Measurements from ENCODE around the gene ARHGAP42. TPM values are rescaled to one million over a fixed set of nuclear protein-coding genes. Genes with fewer than 3 reads are reported as not detected.

The ARHGAP42 gene
- total RNA-seq, 3 donors from 2014 or later: 14.6 to 26.7 (median 26.2) TPM

DNA sequence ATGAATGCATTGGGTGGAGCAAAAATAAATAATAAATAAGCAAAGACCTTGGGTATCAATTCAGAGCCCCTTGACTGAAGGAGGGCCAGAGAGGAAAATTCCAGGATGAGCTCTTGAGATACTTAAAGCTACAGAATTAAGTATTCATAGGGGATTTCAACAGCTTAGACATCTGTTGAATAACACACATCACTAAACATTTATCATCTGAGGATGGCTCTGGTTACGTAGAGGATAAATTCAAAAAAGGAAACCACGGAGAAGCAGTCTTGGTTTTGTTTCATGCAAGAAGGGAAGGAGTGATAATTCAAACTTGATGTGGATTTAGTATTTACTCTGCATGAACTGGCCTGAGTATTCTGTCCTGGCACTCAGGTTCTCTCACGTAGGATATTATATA, 29.8 kb downstream of the ARHGAP42 start:
- H3K27me3 ChIP-seq: no peaks in the 10 kb centered on the region
- H3K4me3 ChIP-seq: no peak overlapping the region
- H3K27ac ChIP-seq: no peak overlapping the region
- TF ChIP-seq POLR2AphosphoS5 (IDR thresholded peaks at IDR 0.05) (no peak), POLR2A (IDR thresholded peaks at IDR 0.05) (no peak)
- TF ChIP-seq, protein P1, sequence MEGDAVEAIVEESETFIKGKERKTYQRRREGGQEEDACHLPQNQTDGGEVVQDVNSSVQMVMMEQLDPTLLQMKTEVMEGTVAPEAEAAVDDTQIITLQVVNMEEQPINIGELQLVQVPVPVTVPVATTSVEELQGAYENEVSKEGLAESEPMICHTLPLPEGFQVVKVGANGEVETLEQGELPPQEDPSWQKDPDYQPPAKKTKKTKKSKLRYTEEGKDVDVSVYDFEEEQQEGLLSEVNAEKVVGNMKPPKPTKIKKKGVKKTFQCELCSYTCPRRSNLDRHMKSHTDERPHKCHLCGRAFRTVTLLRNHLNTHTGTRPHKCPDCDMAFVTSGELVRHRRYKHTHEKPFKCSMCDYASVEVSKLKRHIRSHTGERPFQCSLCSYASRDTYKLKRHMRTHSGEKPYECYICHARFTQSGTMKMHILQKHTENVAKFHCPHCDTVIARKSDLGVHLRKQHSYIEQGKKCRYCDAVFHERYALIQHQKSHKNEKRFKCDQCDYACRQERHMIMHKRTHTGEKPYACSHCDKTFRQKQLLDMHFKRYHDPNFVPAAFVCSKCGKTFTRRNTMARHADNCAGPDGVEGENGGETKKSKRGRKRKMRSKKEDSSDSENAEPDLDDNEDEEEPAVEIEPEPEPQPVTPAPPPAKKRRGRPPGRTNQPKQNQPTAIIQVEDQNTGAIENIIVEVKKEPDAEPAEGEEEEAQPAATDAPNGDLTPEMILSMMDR (IDR thresholded peaks at IDR 0.05): no peak
- no peaks in the 10 kb centered on the region for H3K9me3 ChIP-seq
- no peak for DNase-seq (ENCODE audit: low spot score in 2 of 2)
- peaks cover 0 to 5% of the 10 kb centered on the region in 2 donors for H3K4me1 ChIP-seq
- H3K36me3 ChIP-seq: no peaks in the 10 kb centered on the region
- intact Hi-C loops (cut with DNase I; ENCODE audit: low total_unique reads): no loop called here

DNA sequence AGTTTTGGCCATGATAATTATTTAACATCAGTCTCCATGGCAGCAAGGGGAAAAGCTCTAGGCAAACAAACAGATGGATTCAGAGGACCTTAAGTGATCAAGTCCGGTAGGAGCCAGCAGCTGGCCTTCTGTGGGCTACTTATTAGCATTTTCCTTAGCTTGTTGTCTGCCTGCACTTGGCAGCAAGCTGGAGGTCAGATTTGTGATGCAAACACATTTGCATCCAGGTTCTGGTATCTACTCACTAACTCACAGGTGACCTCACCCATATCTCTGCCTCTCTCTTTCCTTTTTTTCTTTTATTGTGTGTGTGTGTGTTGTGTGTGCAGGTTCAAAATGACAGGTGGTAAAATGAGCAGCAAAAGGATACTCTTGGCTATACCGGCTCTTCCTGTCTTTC, 32.3 kb downstream of the ARHGAP42 start:
- TF ChIP-seq, protein P1 (IDR thresholded peaks at IDR 0.05): no peak
- TF ChIP-seq POLR2AphosphoS5 (IDR thresholded peaks at IDR 0.05): no peak

DNA sequence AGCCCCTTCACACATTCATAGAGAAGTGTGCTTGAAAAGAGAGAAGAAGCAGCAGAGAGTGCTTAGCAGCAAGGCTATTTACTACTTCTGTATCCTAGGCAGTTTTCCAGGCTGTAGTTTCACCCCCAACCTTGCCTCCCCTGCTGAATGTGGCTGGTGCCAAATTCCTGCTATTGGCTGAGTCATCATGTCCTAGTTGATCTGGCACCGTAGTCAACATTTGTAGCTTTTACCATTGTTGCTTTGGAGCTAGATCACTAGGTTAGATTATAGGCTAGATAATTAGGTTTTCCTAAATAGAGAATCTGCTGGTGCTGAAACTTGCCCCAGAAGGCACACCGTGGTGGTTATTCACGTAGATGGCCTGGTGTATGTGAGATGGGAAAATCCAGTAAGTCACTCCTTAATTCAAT, 32.7 kb downstream of the ARHGAP42 start:
- H3K27ac ChIP-seq: peak overlapping the region; percentile 45 to 59
- peaks cover 0 to 5% of the 10 kb centered on the region in 2 donors for H3K4me1 ChIP-seq
- H3K27me3 ChIP-seq: no peaks in the 10 kb centered on the region
- H3K9me3 ChIP-seq: no peaks in the 10 kb centered on the region
- no peak for DNase-seq (ENCODE audit: low spot score in 2 of 2)
- intact Hi-C loops (cut with DNase I; ENCODE audit: low total_unique reads): no loop called here
- no peak overlapping the region for H3K4me3 ChIP-seq
- no peaks in the 10 kb centered on the region for H3K36me3 ChIP-seq
- TF ChIP-seq, protein P1 (IDR thresholded peaks at IDR 0.05): no peak
- peak in 1 of 3 donors; percentile 59 for TF ChIP-seq POLR2AphosphoS5 (IDR thresholded peaks at IDR 0.05)

More for the DNA sequence above, 32.3 kb downstream of the ARHGAP42 start:
- no peak for DNase-seq (ENCODE audit: low spot score in 2 of 2)
- Histone ChIP-seq H3K27me3 (no peaks in the 10 kb centered on the region), H3K36me3 (no peaks in the 10 kb centered on the region), H3K27ac (peak overlapping the region; percentile 45 to 59), H3K4me1 (peaks cover 0 to 5% of the 10 kb centered on the region in 2 donors), H3K4me3 (no peak overlapping the region), H3K9me3 (no peaks in the 10 kb centered on the region)
- intact Hi-C loops (cut with DNase I; ENCODE audit: low total_unique reads): no loop called here

DNA sequence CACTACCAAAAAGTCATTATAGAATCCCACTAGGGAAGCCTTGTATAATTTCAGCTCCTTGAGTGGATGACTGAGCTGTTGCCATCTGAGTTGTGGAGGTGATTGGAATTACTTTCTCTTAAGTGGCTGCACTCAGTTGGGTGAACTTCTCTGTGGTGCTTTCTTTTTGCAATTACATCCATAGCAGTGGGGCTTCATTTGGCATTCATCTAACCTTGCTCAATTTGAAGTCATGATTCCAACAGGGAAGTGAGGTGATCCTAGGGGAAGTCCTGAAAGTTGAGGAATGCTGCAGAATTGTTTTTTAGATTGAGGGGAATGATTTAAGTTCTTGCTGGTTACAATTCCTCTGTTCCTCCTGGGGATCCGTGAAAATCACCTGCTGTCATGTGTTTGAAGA, 39.6 kb downstream of the ARHGAP42 start:
- intact Hi-C loops (cut with DNase I; ENCODE audit: low total_unique reads): no loop called here
- TF ChIP-seq, protein P1 (IDR thresholded peaks at IDR 0.05): no peak
- TF ChIP-seq POLR2A (IDR thresholded peaks at IDR 0.05) (no peak), POLR2AphosphoS5 (IDR thresholded peaks at IDR 0.05) (no peak)
- Histone ChIP-seq H3K9me3 (no peaks in the 10 kb centered on the region), H3K36me3 (no peaks in the 10 kb centered on the region), H3K27ac (no peak overlapping the region), H3K4me1 (no peaks in the 10 kb centered on the region), H3K4me3 (no peak overlapping the region), H3K27me3 (no peaks in the 10 kb centered on the region)
- no peak for DNase-seq (ENCODE audit: low spot score in 2 of 2)

DNA sequence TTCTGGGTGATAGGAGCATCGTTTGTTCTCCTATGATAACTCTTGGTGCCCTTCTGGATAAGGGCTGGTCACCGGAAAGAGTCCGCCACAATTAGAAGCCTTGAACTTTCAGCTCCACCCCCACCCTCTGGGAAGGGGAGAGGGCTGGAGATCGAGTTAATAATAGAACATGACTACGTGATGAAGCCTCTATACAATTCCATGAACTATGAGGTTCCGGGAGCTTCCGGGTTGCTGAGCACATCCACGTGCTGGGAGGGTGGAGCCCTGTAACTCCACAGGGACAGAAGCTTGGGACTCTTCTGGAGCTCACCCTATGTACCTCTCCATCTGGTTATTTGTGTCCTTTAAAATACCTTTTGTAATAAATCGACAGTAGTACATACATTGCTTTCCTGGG, 40.3 kb downstream of the ARHGAP42 start:
- intact Hi-C loops (cut with DNase I; ENCODE audit: low total_unique reads): no loop called here
- H3K36me3 ChIP-seq: no peaks in the 10 kb centered on the region
- no peak for TF ChIP-seq POLR2A (IDR thresholded peaks at IDR 0.05)
- TF ChIP-seq, protein P1 (IDR thresholded peaks at IDR 0.05): no peak
- no peak for TF ChIP-seq POLR2AphosphoS5 (IDR thresholded peaks at IDR 0.05)
- no peaks in the 10 kb centered on the region for H3K4me1 ChIP-seq
- no peaks in the 10 kb centered on the region for H3K27me3 ChIP-seq
- no peaks in the 10 kb centered on the region for H3K9me3 ChIP-seq
- H3K27ac ChIP-seq: no peak overlapping the region
- H3K4me3 ChIP-seq: no peak overlapping the region
- no peak for DNase-seq (ENCODE audit: low spot score in 2 of 2)
